ENCODE data around the gene STRAP. TPM values are rescaled to one million over a fixed set of nuclear protein-coding genes. Genes with fewer than 3 reads are reported as not detected.

Gene STRAP
- total RNA-seq, 1 experiment from 2014 or later, result 210 TPM

- Mint-ChIP-seq H3K4me1 (no peaks in the 10 kb centered on the region), H3K9me3 (no peaks in the 10 kb centered on the region), H3K27me3 (ENCODE audit: low read depth) (no peaks in the 10 kb centered on the region), H3K36me3 (ENCODE audit: insufficient read depth in 1 of 3, low read depth in 3 of 3) (no peaks in the 10 kb centered on the region), H3K4me3 (no peak overlapping the region), H3K27ac (no peak overlapping the region)
- Histone ChIP-seq H2BK120ac (ENCODE audit: low read depth, low read length, poor library complexity, severe bottlenecking) (no peak overlapping the region), H2BK15ac (ENCODE audit: low read depth, low read length) (no peak overlapping the region), H3K4ac (ENCODE audit: low read depth, low read length) (no peak overlapping the region), H3K79me1 (ENCODE audit: insufficient read depth, low read depth, low read length, poor library complexity, severe bottlenecking) (no peaks in the 10 kb centered on the region), H4K20me1 (ENCODE audit: control insufficient read depth, insufficient read depth, insufficient read length) (no peaks in the 10 kb centered on the region), H2AFZ (ENCODE audit: low read length) (no peak overlapping the region), H3K14ac (ENCODE audit: insufficient read depth, low read length) (no peak overlapping the region), H3K27ac (ENCODE audit: insufficient read length, low read depth, low read length) (no peak overlapping the region), H3K79me2 (ENCODE audit: insufficient read depth, low read length) (no peaks in the 10 kb centered on the region), H2BK5ac (ENCODE audit: insufficient read length, low read length) (no peak overlapping the region), H3K23ac (ENCODE audit: insufficient read length, low read depth, low read length) (no peak overlapping the region), H3K9me3 (ENCODE audit: control insufficient read depth, low read depth, low read length) (no peaks in the 10 kb centered on the region), H2BK20ac (ENCODE audit: low read depth, low read length, poor library complexity, severe bottlenecking) (no peak overlapping the region), H2AK5ac (ENCODE audit: insufficient read length, low read length) (no peak overlapping the region), H4K91ac (ENCODE audit: insufficient read length, low read depth, low read length) (no peak overlapping the region), H3K27me3 (ENCODE audit: insufficient read depth, low read length) (no peaks in the 10 kb centered on the region), H3T11ph (ENCODE audit: low read length) (no peak overlapping the region), H2BK12ac (ENCODE audit: insufficient read length, low read depth, low read length) (no peak overlapping the region), H3K18ac (ENCODE audit: insufficient read length, low read depth, low read length) (no peak overlapping the region), H4K5ac (ENCODE audit: insufficient read length, low read depth, low read length) (no peak overlapping the region), H4K8ac (replicated peaks; ENCODE audit: insufficient read length, low read depth, low read length) (no peak overlapping the region), H3K4me1 (ENCODE audit: insufficient read depth, low read length) (no peaks in the 10 kb centered on the region), H3K23me2 (ENCODE audit: insufficient read length, low read depth, low read length, poor library complexity, severe bottlenecking) (no peaks in the 10 kb centered on the region), H3K4me2 (ENCODE audit: insufficient read depth, insufficient read length, low read length) (no peak overlapping the region), H3K56ac (ENCODE audit: insufficient read length, low read depth, low read length) (no peak overlapping the region), H3K9ac (ENCODE audit: extremely low read depth, insufficient read length, low read length) (no peak overlapping the region)
- TF ChIP-seq CTCF (conservative IDR thresholded peaks at IDR 0.05), result no peak
- WGBS (ENCODE audit: extremely low coverage, insufficient read length, low lambda C conversion rate), result no CpG with 5 or more reads among the region's 4 CpGs
- no peak for DNase-seq
Observed at GRCh38 chr12:15834575-15834974, 47.6 kb upstream of the STRAP start.
